K562 (cell line): ENCODE results near the gene PSAP. TPM values are rescaled to one million over a fixed set of nuclear protein-coding genes. Genes with fewer than 3 reads are reported as not detected.

Source experiments
- ATAC-seq: fragments of 200-7000 bp; cut with Tn5 transposase; 3 replicates; pipeline ENCODE4 v1.9.1; 2020; ENCODE audit warnings: moderate library complexity
- BruUV-seq: library from RNA; stranded (reverse); fragments of 400-500 nt; replicated peaks from 2 replicates; lab custom pipeline; 2021; lab: Mats Ljungman, UMichigan
- CTCF ChIA-PET: fragments of 300-600 bp; formaldehyde crosslinking; extraction: SDS; loops from one replicate; lab custom pipeline; 2021; ENCODE audit warnings: low intra/inter-chr PET ratio; lab: Yijun Ruan, JAX
- POLR2A ChIA-PET: fragments of 300-600, 350-650 bp; sonication (Branson Sonifier 250); formaldehyde crosslinking; extraction: SDS; loops from one replicate; lab custom pipeline; 2021; ENCODE audit warnings: antibody characterized with exemption, inconsistent platforms; lab: Yijun Ruan, JAX
- DNase-seq, 4 experiments: peaks; one replicate each; pipeline versions ENCODE4 v3.0.0 to v3.0.0-alpha.2; 2011 to 2018; ENCODE audit warnings: low spot score in 3 of 4, mixed read lengths in 3 of 4; ENCODE audit errors: extremely low read depth in 1 of 4
- FAIRE-seq: peaks from 2 replicates; lab custom pipeline; 2011; peaks lifted over from hg19 to GRCh38; lab: Jason Lieb, UNC
- H2AFZ ChIP-seq: 2 replicates; pipeline ENCODE4 v1.6.0; 2011; ENCODE audit warnings: low read depth, low read length, control low read depth, inconsistent platforms
- H3K27ac ChIP-seq: fragments of 200-600 bp; 3 replicates; pipeline ENCODE4 v1.8.0; 2011; ENCODE audit warnings: low read depth, mild to moderate bottlenecking, control low read depth, inconsistent platforms, low read length, moderate library complexity, mixed read lengths; ENCODE audit errors: extremely low read depth
- H3K27me3 ChIP-seq, 2 experiments: fragments of 300-600 bp in 1 of 2; 2 replicates in 1 of 2; 3 replicates in 1 of 2; pipeline versions ENCODE4 v1.6.0 to v1.8.0; 2011; ENCODE audit warnings: inconsistent platforms in 2 of 2, low read length in 2 of 2, mild to moderate bottlenecking in 1 of 2, mixed read lengths in 1 of 2, moderate library complexity in 1 of 2; ENCODE audit not compliant: control insufficient read depth in 2 of 2, insufficient read depth in 2 of 2
- H3K36me3 ChIP-seq: fragments of 300-600 bp; 3 replicates; pipeline ENCODE4 v1.8.0; 2011; ENCODE audit warnings: mild to moderate bottlenecking, low read length, inconsistent platforms; ENCODE audit not compliant: control insufficient read depth, insufficient read depth
- H3K4me1 ChIP-seq, 2 experiments: fragments of 200-600 bp in 1 of 2; replicated peaks in 1 of 2; 2 replicates in 1 of 2; 3 replicates in 1 of 2; pipeline versions ENCODE4 v1.5.1 to v1.8.0; 2011; ENCODE audit warnings: inconsistent platforms in 2 of 2, low read length in 2 of 2, mild to moderate bottlenecking in 1 of 2, mixed read lengths in 1 of 2, moderate library complexity in 1 of 2; ENCODE audit not compliant: control insufficient read depth in 2 of 2, insufficient read depth in 2 of 2
- H3K4me2 ChIP-seq: 2 replicates; pipeline ENCODE4 v1.6.1; 2011; ENCODE audit warnings: low read length, control low read depth, inconsistent platforms, mixed read lengths; ENCODE audit not compliant: insufficient read depth
- H3K4me3 ChIP-seq: fragments of 200-600 bp; sonication (generic), shearing (Covaris generic); 2 replicates; pipeline ENCODE4 v1.5.1; 2016; ENCODE audit warnings: control low read depth, inconsistent platforms
- H3K79me2 ChIP-seq: fragments of 200-600 bp; 3 replicates; pipeline ENCODE4 v1.8.0; 2011; ENCODE audit warnings: low read length, inconsistent platforms; ENCODE audit not compliant: control insufficient read depth, insufficient read depth
- H3K9ac ChIP-seq, 2 experiments: 2 replicates each; pipeline versions ENCODE4 v1.6.0 to v1.6.1; 2011; ENCODE audit warnings: low read depth in 2 of 2, low read length in 2 of 2, control low read depth in 1 of 2, inconsistent platforms in 1 of 2, mild to moderate bottlenecking in 1 of 2, mixed read lengths in 1 of 2; ENCODE audit not compliant: insufficient read depth in 1 of 2
- H3K9me1 ChIP-seq: one replicate; pipeline ENCODE4 v1.6.0; 2011; ENCODE audit warnings: inconsistent platforms, mild to moderate bottlenecking, low read length, moderate library complexity; ENCODE audit not compliant: control insufficient read depth, insufficient read depth
- H3K9me3 ChIP-seq: replicated peaks from 2 replicates; pipeline ENCODE4 v1.5.1; 2011; ENCODE audit warnings: low read depth, low read length, inconsistent platforms; ENCODE audit not compliant: control insufficient read depth, insufficient read depth
- H4K20me1 ChIP-seq: replicated peaks from 2 replicates; pipeline ENCODE4 v1.6.1; 2011; ENCODE audit warnings: low read length, inconsistent platforms, mixed read lengths; ENCODE audit not compliant: control insufficient read depth, insufficient read depth
- EGR1 ChIP-seq: fragments of 450-650 bp; conservative IDR thresholded peaks from 2 replicates; pipeline ENCODE4 v1.6.1; 2017; ENCODE audit warnings: mild to moderate bottlenecking
- KDM4B ChIP-seq, 2 experiments: fragments of 450-650 bp in 1 of 2; sonication (generic) in 1 of 2; IDR thresholded peaks; 2 replicates each; pipeline ENCODE4 v1.6.1; 2016 to 2017; ENCODE audit warnings: borderline replicate concordance in 2 of 2, antibody characterized with exemption in 1 of 2, low read depth in 1 of 2, mild to moderate bottlenecking in 1 of 2
- MCM3 ChIP-seq: fragments of 450-650 bp; IDR thresholded peaks from 2 replicates; pipeline ENCODE4 v1.6.1; 2016
- NCOA2 ChIP-seq, 2 experiments: fragments of 450-650 bp; IDR thresholded peaks; 2 replicates each; pipeline ENCODE4 v1.6.1; 2018; ENCODE audit warnings: mild to moderate bottlenecking in 2 of 2, moderate library complexity in 1 of 2; ENCODE audit not compliant: partially characterized antibody in 2 of 2
- POLR3G ChIP-seq: IDR thresholded peaks from 2 replicates; pipeline ENCODE4 v1.6.1; 2011; ENCODE audit not compliant: insufficient read length, insufficient replicate concordance; ENCODE audit errors: extremely low read depth
- RBFOX2 ChIP-seq: fragments of 200-400 bp; formaldehyde crosslinking; IDR thresholded peaks from 2 replicates; pipeline ENCODE4 v1.6.1; 2017; ENCODE audit warnings: low read depth, mild to moderate bottlenecking, low read length, moderate library complexity
- SNRNP70 ChIP-seq: fragments of 200-400 bp; formaldehyde crosslinking; optimal IDR thresholded peaks from 2 replicates; pipeline ENCODE3; 2017; ENCODE audit warnings: low read depth, low read length
- TEAD2 ChIP-seq: fragments of 450-650 bp; IDR thresholded peaks from 2 replicates; pipeline ENCODE4 v1.6.1; 2016; ENCODE audit warnings: missing genetic modification characterization, control low read depth, missing compliant biosample characterization
- ZNF143 ChIP-seq: sonication (generic); formaldehyde crosslinking; IDR thresholded peaks from 2 replicates; pipeline ENCODE4 v1.9.0; 2022; ENCODE audit warnings: mild to moderate bottlenecking, missing genetic modification reagents
- ZNF217 ChIP-seq: sonication (generic); formaldehyde crosslinking; IDR thresholded peaks from 2 replicates; pipeline ENCODE4 v1.8.0; 2022; ENCODE audit warnings: mild to moderate bottlenecking, missing genetic modification reagents
- ZNF354B ChIP-seq: fragments of 250-450 bp; sonication (Bioruptor Pico); IDR thresholded peaks from 2 replicates; pipeline ENCODE4 v1.4.0; 2020
- WGBS: fragments of 100-300 bp; shearing (Covaris generic); methylation state at CpG from one replicate; pipeline ENCODE4 v1.1.6; 2016; ENCODE audit warnings: low coverage, mixed read lengths; ENCODE audit not compliant: insufficient coverage; ENCODE audit errors: missing lambda C conversion rate; 5-methylcytosine and 5-hydroxymethylcytosine counted together
- in situ Hi-C: fragments of 300-500 bp; cut with MboI; formaldehyde crosslinking; loops from 4 replicates; pipeline ENCODE4 v1.15.0; 2018; ENCODE audit warnings: inconsistent platforms, mixed read lengths
- intact Hi-C: fragments of 100-400 bp; cut with micrococcal nuclease; formaldehyde crosslinking; loops from 2 replicates; pipeline ENCODE4 v1.14.2; 2022
- polyA plus RNA-seq, 8 experiments: library from polyadenylated mRNA; depleted of rRNA in 4 of 8; stranded (reverse) in 5 of 8; unstranded in 3 of 8; fragments of >200 nt; fragmentation: Nextera tagmentation in 2 of 8; fragmentation: Illumina TruSeq in 1 of 8; extraction: Ambion mirVana in 2 of 8; extraction: Trizol in 1 of 8; gene quantifications; 2 replicates each; pipeline versions ENCODE4 v1.2.1 to v1.2.3, GENCODE V29; 2011 to 2014; ENCODE audit warnings: inconsistent platforms in 1 of 8, missing spikeins in 1 of 8
- total RNA-seq, 7 experiments: library from RNA; depleted of rRNA in 6 of 7; stranded (reverse); fragments of >200 nt in 6 of 7; fragmentation: Illumina TruSeq in 2 of 7; extraction: Trizol in 2 of 7; gene quantifications; 2 replicates each; pipeline versions ENCODE4 v1.2.1 to v1.2.3, GENCODE V29; 2011 to 2021; ENCODE audit warnings: low replicate concordance in 1 of 7
- TF ChIP-seq, protein P1 (sequence below), 2 experiments: fragments of 250-450 bp in 1 of 2; fragments of 450-650 bp in 1 of 2; sonication (Bioruptor Pico) in 1 of 2; IDR thresholded peaks; 2 replicates each; pipeline versions ENCODE4 v1.6.1 to v1.8.0; 2016 to 2021; ENCODE audit warnings: mild to moderate bottlenecking in 2 of 2, moderate library complexity in 2 of 2, missing compliant biosample characterization in 1 of 2, missing genetic modification characterization in 1 of 2
- TF ChIP-seq, protein P2 (sequence below): sonication (generic); formaldehyde crosslinking; IDR thresholded peaks from 2 replicates; pipeline ENCODE4 v1.9.0; 2022; ENCODE audit warnings: mild to moderate bottlenecking, missing genetic modification reagents
- TF ChIP-seq, protein P3 (sequence below): sonication (generic); formaldehyde crosslinking; IDR thresholded peaks from 2 replicates; pipeline ENCODE4 v1.8.0; 2022; ENCODE audit warnings: missing genetic modification reagents, mild to moderate bottlenecking, borderline replicate concordance
- TF ChIP-seq, protein P4 (sequence below): fragments of 450-650 bp; IDR thresholded peaks from 2 replicates; pipeline ENCODE4 v1.6.1; 2017; ENCODE audit warnings: antibody characterized with exemption

PSAP gene
- total and polyA plus RNA-seq, 9 of the 15 experiments (the other 6 are each of a cell fraction or from before 2014, with no cell fraction given) = 245 to 700 (median 429) TPM

DNA sequence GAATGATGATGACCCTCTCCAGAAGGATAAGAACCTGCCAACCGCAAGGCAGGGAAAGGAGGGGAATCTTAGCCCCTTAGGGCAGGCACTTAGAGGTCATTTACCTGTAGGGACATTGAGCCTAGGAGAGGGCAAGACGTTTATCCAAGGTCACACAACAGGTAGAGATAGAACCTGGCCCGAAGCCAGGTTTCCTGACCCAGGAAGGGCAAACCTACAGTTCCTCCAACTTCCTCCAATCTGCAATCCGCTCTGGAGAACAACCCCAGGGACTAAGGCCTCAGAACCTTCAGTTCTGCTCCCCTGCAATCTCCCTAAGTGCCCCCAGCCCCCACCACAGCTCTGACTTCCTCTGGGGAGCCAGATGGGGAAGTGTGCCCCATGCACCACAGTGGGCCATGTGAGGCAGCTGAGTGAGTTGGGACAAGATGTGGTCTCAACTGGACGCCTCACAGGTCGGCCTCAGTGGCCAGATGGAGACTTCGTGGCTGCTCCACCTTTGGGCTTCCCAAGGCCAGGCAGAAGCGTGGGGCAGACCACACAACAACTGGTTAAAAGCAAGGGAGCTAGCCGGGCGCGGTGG lies 1.4 kb upstream of the PSAP start:
- Histone ChIP-seq H3K4me1 (peaks cover 46 to 49% of the 10 kb centered on the region in 2 experiments), H3K79me2 (peaks cover 36% of the 10 kb centered on the region), H2AFZ (peak overlapping the region; percentile 82), H3K9me3 (no peaks in the 10 kb centered on the region), H3K27ac (peak overlapping the region; percentile 79), H3K9me1 (no peaks in the 10 kb centered on the region), H4K20me1 (peaks cover 14% of the 10 kb centered on the region; the same call in 1 of the 2 replicates), H3K36me3 (peaks cover 17% of the 10 kb centered on the region), H3K27me3 (no peaks in the 10 kb centered on the region), H3K9ac (peak overlapping the region; percentile 63 to 81; a peak in 3 of 4 replicates), H3K4me3 (no peak overlapping the region), H3K4me2 (peak overlapping the region; percentile 9; the same call in 1 of the 2 replicates)
- ATAC-seq = no peak
- FAIRE-seq = no peak
- WGBS = 77% methylated on average over 11 of the region's 11 CpGs
- no peak for DNase-seq
- no TSS peak for BruUV-seq
- in situ Hi-C loops (no loop called here), intact Hi-C loops (no loop called here)
- POLR2A ChIA-PET = interaction anchor here (0.9 to 5.0 kb wide), 6 partner anchors 7 to 39 kb away, joined by 3 to 97 read pairs (median 12); no protein-coding TSS in a partner anchor
- CTCF ChIA-PET = no interaction called here
- TF ChIP-seq ZNF354B (no peak), ZNF217 (CRISPR knock-in tag) (no peak), SNRNP70 (no peak), EGR1 (no peak), TEAD2 (tag) (no peak), KDM4B (IDR thresholded peaks at IDR 0.05; ENCODE audit: borderline replicate concordance in 2 of 2, low read depth in 1 of 2) (no peak), RBFOX2 (no peak), MCM3 (no peak), NCOA2 (IDR thresholded peaks at IDR 0.05; ENCODE audit: partially characterized antibody in 2 of 2) (no peak), POLR3G (no peak), ZNF143 (CRISPR knock-in tag) (no peak)
- TF ChIP-seq, protein P1, sequence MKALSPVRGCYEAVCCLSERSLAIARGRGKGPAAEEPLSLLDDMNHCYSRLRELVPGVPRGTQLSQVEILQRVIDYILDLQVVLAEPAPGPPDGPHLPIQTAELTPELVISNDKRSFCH (CRISPR knock-in tag; IDR thresholded peaks at IDR 0.05) = no peak
- TF ChIP-seq, protein P1 (tag; IDR thresholded peaks at IDR 0.05) = no peak
- TF ChIP-seq, protein P2, sequence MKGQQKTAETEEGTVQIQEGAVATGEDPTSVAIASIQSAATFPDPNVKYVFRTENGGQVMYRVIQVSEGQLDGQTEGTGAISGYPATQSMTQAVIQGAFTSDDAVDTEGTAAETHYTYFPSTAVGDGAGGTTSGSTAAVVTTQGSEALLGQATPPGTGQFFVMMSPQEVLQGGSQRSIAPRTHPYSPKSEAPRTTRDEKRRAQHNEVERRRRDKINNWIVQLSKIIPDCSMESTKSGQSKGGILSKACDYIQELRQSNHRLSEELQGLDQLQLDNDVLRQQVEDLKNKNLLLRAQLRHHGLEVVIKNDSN (CRISPR knock-in tag) = no peak
- TF ChIP-seq, protein P3, sequence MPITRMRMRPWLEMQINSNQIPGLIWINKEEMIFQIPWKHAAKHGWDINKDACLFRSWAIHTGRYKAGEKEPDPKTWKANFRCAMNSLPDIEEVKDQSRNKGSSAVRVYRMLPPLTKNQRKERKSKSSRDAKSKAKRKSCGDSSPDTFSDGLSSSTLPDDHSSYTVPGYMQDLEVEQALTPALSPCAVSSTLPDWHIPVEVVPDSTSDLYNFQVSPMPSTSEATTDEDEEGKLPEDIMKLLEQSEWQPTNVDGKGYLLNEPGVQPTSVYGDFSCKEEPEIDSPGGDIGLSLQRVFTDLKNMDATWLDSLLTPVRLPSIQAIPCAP (CRISPR knock-in tag) = no peak
- TF ChIP-seq, protein P4, sequence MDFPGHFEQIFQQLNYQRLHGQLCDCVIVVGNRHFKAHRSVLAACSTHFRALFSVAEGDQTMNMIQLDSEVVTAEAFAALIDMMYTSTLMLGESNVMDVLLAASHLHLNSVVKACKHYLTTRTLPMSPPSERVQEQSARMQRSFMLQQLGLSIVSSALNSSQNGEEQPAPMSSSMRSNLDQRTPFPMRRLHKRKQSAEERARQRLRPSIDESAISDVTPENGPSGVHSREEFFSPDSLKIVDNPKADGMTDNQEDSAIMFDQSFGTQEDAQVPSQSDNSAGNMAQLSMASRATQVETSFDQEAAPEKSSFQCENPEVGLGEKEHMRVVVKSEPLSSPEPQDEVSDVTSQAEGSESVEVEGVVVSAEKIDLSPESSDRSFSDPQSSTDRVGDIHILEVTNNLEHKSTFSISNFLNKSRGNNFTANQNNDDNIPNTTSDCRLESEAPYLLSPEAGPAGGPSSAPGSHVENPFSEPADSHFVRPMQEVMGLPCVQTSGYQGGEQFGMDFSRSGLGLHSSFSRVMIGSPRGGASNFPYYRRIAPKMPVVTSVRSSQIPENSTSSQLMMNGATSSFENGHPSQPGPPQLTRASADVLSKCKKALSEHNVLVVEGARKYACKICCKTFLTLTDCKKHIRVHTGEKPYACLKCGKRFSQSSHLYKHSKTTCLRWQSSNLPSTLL = no peak
